Occipital lobe (tissue), 2 donors: ENCODE measurements around the gene HOXB3. TPM values are rescaled to one million over a fixed set of nuclear protein-coding genes. Genes with fewer than 3 reads are reported as not detected.

ENCODE experiments used
- DNase-seq: peaks from one replicate; lab custom pipeline; 2025; lab: John Stamatoyannopoulos, UW
- total RNA-seq: library from RNA; depleted of rRNA; stranded (reverse); fragments of >200 nt; gene quantifications from one replicate; pipeline ENCODE4 v1.2.3, GENCODE V29; 2014

HOXB3 gene
- not detected for total RNA-seq

- DNase-seq, result no peak
Measured at GRCh38 chr17:48589831-48590606, at the start of gene HOXB3. HOXB3 (minus strand) TSS chr17:48590241; CDS start chr17:48552474, 37,767 bp downstream.

- no peak for DNase-seq
Measured at GRCh38 chr17:48639136-48639535, 49.1 kb upstream of the HOXB3 start.

- DNase-seq, result no peak
Measured at GRCh38 chr17:48637323-48638260, 47.6 kb upstream of the HOXB3 start.

- DNase-seq, result no peak
Measured at GRCh38 chr17:48636177-48637018, 46.4 kb upstream of the HOXB3 start.

GRCh38 chr17:48634493-48635208 lies 44.6 kb upstream of the HOXB3 start:
- DNase-seq, result no peak

GRCh38 chr17:48633266-48633677 lies 43.2 kb upstream of the HOXB3 start:
- no peak for DNase-seq

GRCh38 chr17:48632579-48633265 lies 42.7 kb upstream of the HOXB3 start:
- no peak for DNase-seq

- no peak for DNase-seq
Measured at GRCh38 chr17:48631693-48632578, 41.9 kb upstream of the HOXB3 start.

- DNase-seq, result no peak
Measured at GRCh38 chr17:48630925-48631692, 41.1 kb upstream of the HOXB3 start.

GRCh38 chr17:48630009-48630924 lies 40.2 kb upstream of the HOXB3 start:
- no peak for DNase-seq

- no peak for DNase-seq
Measured at GRCh38 chr17:48629411-48629759, 39.3 kb upstream of the HOXB3 start.

GRCh38 chr17:48628649-48629410 lies 38.8 kb upstream of the HOXB3 start:
- DNase-seq, result no peak

- no peak for DNase-seq
Measured at GRCh38 chr17:48627623-48628521, 37.8 kb upstream of the HOXB3 start.

GRCh38 chr17:48627118-48627597 lies 37.1 kb upstream of the HOXB3 start:
- DNase-seq, result no peak
